ENCODE data around the gene NBPF20. TPM values are rescaled to one million over a fixed set of nuclear protein-coding genes. Genes with fewer than 3 reads are reported as not detected.
"Not testable (repeated sequence)": the region's sequence is repeated elsewhere in the genome, so short reads cannot be mapped to it uniquely, and the experiment has no call there.

The NBPF20 gene, protein sequence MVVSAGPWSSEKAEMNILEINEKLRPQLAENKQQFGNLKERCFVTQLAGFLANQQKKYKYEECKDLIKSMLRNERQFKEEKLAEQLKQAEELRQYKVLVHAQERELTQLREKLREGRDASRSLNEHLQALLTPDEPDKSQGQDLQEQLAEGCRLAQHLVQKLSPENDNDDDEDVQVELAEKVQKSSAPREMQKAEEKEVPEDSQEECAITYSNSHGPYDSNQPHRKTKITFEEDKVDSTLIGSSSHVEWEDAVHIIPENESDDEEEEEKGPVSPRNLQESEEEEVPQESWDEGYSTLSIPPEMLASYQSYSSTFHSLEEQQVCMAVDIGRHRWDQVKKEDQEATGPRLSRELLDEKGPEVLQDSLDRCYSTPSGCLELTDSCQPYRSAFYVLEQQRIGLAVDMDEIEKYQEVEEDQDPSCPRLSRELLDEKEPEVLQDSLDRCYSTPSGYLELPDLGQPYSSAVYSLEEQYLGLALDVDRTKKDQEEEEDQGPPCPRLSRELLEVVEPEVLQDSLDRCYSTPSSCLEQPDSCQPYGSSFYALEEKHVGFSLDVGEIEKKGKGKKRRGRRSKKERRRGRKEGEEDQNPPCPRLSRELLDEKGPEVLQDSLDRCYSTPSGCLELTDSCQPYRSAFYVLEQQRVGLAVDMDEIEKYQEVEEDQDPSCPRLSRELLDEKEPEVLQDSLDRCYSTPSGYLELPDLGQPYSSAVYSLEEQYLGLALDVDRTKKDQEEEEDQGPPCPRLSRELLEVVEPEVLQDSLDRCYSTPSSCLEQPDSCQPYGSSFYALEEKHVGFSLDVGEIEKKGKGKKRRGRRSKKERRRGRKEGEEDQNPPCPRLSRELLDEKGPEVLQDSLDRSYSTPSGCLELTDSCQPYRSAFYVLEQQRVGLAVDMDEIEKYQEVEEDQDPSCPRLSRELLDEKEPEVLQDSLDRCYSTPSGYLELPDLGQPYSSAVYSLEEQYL (N-terminal part only)
- 1 to 10 TPM; 1.4 to 5.5 TPM for total RNA-seq

- Mint-ChIP-seq H3K36me3 (peaks cover 22 to 26% of the 10 kb centered on the region in 2 donors), H3K9me3 (peaks cover 11 to 15% of the 10 kb centered on the region in 2 donors), H3K27ac (peak within 1 kb of the TSS; percentile 86 to 87)
- DNase-seq (ENCODE audit: low spot score in 2 of 2) = peak; percentile 83 to 87
- peak; percentile 95 to 96 for ATAC-seq
Observed at GRCh38 chr1:145425436-145426029, at the start of gene NBPF20. NBPF20 (minus strand) TSS chr1:145425603; CDS start chr1:145405272, 20,331 bp downstream.

DNA sequence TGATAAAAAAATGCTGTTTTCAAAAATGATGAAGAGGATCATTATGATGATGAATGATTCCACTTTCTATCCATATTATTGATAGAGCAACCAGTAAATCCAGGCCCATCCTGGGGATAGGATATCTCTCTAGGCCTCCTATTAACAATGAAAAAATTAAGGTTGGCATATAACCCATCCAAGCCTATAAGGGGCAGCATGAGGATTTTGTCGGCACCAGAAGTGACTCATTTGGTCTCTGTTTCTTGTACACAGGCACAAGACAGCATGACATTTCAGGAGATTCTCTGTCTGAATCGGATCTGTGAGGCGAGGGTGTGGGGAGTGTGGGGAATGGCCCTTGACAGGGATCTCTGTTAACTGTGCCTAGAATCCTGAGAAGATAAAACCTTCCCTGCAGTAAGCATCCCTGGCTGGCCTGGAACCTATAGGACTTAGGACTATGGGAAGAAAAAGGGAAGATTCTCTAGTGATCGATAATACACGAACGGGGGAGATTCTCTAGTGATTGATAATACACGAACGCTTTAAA is 49.5 kb upstream of the NBPF20 start:
- H3K36me3 Mint-ChIP-seq; ATAC-seq; DNase-seq (ENCODE audit: low spot score in 2 of 2); H3K9me3 Mint-ChIP-seq: not testable (repeated sequence)
- peak overlapping the region in 1 of 2 donors; percentile 97 for H3K27ac Mint-ChIP-seq

GRCh38 chr1:145472731-145473130 is 47.3 kb upstream of the NBPF20 start:
- not testable (repeated sequence) for H3K27ac Mint-ChIP-seq; DNase-seq (ENCODE audit: low spot score in 2 of 2); ATAC-seq; H3K9me3 Mint-ChIP-seq; H3K36me3 Mint-ChIP-seq

DNA sequence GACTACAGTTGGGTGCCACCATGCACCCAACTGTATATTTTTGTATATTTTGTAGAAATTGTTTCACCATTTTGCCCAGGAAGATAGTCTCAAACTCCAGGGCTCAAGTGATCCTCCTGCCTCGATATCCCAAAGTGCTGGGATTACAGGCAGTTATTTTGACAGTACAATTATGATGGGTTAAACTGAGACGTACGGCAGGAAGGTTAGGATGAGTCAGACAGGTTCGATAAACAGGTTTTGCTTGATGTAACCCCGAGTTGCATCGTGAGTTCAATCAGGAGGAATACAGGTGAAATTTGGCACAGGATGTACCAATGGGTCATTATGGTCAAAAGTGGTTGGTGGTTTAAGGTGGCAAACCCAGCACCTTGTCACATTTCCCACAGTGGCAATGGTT is 46.0 kb upstream of the NBPF20 start:
- H3K36me3 Mint-ChIP-seq; ATAC-seq; H3K9me3 Mint-ChIP-seq; H3K27ac Mint-ChIP-seq; DNase-seq (ENCODE audit: low spot score in 2 of 2): not testable (repeated sequence)

- peak overlapping the region; percentile 94 to 100 for H3K27ac Mint-ChIP-seq
- H3K36me3 Mint-ChIP-seq, H3K9me3 Mint-ChIP-seq: not testable (repeated sequence)
- ATAC-seq = peak; percentile 85 to 88
- peak; percentile 85 to 87 for DNase-seq (ENCODE audit: low spot score in 2 of 2)
Observed at GRCh38 chr1:145465405-145466144, 40.2 kb upstream of the NBPF20 start.

GRCh38 chr1:145464708-145465336 is 39.4 kb upstream of the NBPF20 start:
- ATAC-seq = peak in 1 of 2 donors; percentile 13
- H3K9me3 Mint-ChIP-seq; H3K36me3 Mint-ChIP-seq; DNase-seq (ENCODE audit: low spot score in 2 of 2): not testable (repeated sequence)
- peak overlapping the region; percentile 94 to 100 for H3K27ac Mint-ChIP-seq

DNA sequence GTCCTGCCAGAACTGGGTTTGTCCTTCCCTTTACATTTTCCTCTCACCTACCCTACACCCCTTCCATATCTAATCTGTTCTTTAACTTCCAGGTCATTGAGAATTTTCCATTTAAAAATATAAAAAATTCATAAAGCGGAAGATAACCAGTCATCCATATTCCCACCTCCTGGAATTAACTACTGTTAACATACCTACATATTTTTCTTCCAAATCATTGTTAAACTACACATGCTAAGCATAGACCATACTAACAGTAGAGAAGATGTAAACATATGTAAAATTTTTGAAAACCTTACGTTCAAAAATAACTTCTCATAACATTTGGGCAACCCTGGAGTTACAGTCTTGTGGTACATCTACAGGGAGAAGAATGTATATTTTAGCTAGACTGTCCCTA is 38.6 kb upstream of the NBPF20 start:
- not testable (repeated sequence) for ATAC-seq; H3K9me3 Mint-ChIP-seq; H3K27ac Mint-ChIP-seq; DNase-seq (ENCODE audit: low spot score in 2 of 2); H3K36me3 Mint-ChIP-seq

GRCh38 chr1:145460684-145461083 is 35.3 kb upstream of the NBPF20 start:
- ATAC-seq; H3K36me3 Mint-ChIP-seq; DNase-seq (ENCODE audit: low spot score in 2 of 2); H3K27ac Mint-ChIP-seq; H3K9me3 Mint-ChIP-seq: not testable (repeated sequence)

DNA sequence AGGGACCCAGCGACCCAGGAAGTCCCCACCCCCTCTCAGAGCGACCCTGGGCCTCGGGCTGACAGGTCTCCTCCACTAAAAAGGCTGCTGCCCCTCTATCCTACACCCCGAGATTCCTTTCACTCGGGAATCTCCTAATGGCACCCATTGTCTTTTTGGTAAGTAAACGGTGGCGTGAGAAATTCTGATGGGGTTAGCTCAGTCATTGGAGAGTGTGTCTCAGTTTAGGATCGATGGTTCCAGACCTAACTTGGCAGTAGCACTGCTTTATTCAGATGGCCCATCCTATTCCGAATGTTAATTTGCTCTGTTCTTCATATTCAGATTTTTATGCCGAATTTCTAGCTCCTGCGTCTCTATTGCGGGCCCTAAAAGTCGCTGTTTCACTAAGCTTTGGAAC is 34.6 kb upstream of the NBPF20 start:
- ATAC-seq; H3K27ac Mint-ChIP-seq; H3K36me3 Mint-ChIP-seq; DNase-seq (ENCODE audit: low spot score in 2 of 2); H3K9me3 Mint-ChIP-seq: not testable (repeated sequence)

GRCh38 chr1:145459591-145459990 is 34.2 kb upstream of the NBPF20 start:
- H3K9me3 Mint-ChIP-seq; H3K36me3 Mint-ChIP-seq; DNase-seq (ENCODE audit: low spot score in 2 of 2); H3K27ac Mint-ChIP-seq: not testable (repeated sequence)
- peak; percentile 28 to 56 for ATAC-seq

DNA sequence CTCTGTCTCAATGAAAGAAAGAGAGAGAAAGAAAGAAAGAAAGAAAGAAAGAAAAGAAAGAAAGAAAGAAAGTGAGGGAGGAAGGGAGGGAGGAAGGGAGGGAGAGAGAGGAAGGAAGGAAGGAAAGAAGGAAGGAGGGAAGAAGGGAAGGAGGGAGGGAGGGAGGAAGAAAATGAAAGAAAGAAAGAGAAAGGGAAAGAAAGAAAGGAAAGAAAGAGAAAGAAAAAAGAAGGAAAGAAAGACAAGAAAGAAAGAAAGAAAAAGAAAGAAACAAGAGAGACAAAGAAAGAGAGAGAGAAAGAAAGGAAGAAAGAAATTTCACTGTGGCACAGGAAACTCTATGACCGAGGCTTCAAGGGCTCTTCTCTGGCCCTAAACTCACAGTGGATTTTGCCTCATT is 33.7 kb upstream of the NBPF20 start:
- not testable (repeated sequence) for H3K36me3 Mint-ChIP-seq; ATAC-seq; DNase-seq (ENCODE audit: low spot score in 2 of 2); H3K27ac Mint-ChIP-seq; H3K9me3 Mint-ChIP-seq

- H3K27ac Mint-ChIP-seq; DNase-seq (ENCODE audit: low spot score in 2 of 2); ATAC-seq; H3K36me3 Mint-ChIP-seq; H3K9me3 Mint-ChIP-seq: not testable (repeated sequence)
Observed at GRCh38 chr1:145454824-145455177, 29.4 kb upstream of the NBPF20 start.

DNA sequence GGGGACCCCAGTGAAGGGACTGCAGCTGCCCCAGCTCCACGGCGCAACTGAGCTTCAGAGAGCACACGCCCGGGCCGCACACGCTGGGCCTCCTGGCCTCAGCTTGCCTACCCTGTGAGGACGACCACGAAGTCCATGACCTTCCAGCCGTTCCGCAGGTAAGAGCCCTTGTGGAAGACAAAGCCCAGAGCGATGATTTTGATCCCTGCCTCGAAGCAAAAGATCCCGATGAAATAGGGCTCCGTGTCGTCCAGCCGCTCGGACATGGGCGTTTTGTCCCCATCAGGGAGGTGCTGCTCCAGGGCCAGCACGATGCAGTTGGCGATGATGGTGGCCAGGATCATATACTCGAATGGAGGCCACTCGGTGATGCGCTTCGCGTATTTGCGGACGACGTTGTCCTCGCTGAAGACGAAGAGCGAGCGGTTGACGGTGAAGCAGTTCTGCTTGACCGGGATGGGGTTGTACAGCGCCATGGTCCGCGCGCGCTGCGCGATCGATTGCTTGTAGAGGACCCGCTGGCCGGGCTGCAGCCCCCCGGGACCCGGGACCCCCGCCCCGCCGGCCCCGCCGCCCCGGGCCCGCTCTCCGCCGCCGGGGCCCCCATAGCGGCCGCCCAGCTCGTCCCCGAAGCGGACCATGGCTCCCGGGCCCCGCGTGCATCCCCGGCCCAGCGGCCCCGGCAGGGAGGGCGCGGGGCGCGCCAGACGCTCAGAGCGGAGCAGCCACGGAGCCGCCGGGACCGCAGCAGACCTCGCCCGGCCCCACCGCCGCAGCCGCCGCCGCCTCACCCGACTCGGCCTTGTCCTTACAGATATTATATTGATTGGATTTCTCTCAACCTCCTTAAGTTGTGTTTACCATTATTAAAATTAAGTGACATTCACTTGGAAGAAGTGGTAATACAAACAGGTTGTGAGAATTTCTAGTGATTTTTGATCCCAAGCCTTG is 28.7 kb upstream of the NBPF20 start:
- peak in 1 of 2 donors; percentile 9 for ATAC-seq
- H3K36me3 Mint-ChIP-seq = not testable (repeated sequence)

GRCh38 chr1:145452506-145452905 is 27.1 kb upstream of the NBPF20 start:
- H3K9me3 Mint-ChIP-seq; DNase-seq (ENCODE audit: low spot score in 2 of 2); H3K27ac Mint-ChIP-seq; H3K36me3 Mint-ChIP-seq: not testable (repeated sequence)
- peak; percentile 16 to 18 for ATAC-seq

More for the DNA sequence above, 28.7 kb upstream of the NBPF20 start:
- not testable (repeated sequence) for DNase-seq (ENCODE audit: low spot score in 2 of 2); H3K9me3 Mint-ChIP-seq; H3K27ac Mint-ChIP-seq

DNA sequence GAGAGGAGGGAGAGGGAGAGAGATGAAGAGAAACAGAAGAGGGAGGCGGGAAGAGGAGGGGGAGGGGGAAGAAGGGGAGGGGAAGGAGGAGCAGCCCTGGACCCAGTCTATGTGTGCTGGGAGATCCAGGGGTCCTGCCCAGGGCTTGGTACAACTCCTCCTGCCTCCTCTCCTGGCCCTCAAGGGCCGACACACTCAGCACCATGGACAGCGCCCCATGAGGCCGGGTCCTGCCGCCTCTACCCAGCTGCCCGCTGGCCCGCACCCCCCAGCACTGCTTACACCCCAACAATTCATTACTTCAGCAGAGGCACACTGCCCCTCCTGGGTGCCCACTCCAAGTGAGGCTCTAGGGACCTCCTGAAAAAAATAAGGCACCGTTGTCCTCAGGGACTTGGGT is 26.5 kb upstream of the NBPF20 start:
- not testable (repeated sequence) for H3K27ac Mint-ChIP-seq, H3K36me3 Mint-ChIP-seq, H3K9me3 Mint-ChIP-seq
- DNase-seq (ENCODE audit: low spot score in 2 of 2) (peak in 1 of 2 donors; percentile 28), ATAC-seq (peak; percentile 57 to 68)

Data from activated naive CD4-positive, alpha-beta T cell treated with anti-CD3 and anti-CD28 coated beads, Interleukin-2, amount 50 U/mL, for 72 hours (primary cell).